Amniotic epithelial cell (primary cell): ENCODE data around the gene PTK6.
A peak's percentile ranks its signal among the peaks of the same experiment; 100 is the strongest.

Experiments used
- DNase-seq: peaks from one replicate; pipeline ENCODE4 v3.0.0-alpha.2; 2010; ENCODE audit warnings: low read depth

PTK6 gene

DNA sequence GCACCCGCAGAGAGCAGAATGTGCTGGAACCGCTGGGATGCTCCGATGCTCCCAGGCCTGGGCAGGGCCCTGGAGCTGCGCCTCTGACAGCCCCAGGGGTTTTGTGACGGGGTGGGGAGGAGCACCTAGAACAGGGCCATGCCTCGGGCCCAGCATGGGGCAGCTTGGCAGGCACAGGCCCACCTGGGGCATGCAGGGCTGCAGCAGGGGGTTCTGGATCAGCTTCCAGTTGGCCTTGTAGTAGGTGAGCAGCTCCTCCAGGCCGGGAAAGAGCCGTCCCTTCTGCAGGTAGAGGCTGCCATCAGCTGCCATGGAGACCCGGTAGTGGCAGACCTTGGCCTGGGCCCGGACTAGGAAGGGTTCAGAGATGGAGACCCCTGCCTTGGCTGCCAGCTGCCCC, 6.0 kb upstream of the PTK6 start:
- DNase-seq = no peak

DNA sequence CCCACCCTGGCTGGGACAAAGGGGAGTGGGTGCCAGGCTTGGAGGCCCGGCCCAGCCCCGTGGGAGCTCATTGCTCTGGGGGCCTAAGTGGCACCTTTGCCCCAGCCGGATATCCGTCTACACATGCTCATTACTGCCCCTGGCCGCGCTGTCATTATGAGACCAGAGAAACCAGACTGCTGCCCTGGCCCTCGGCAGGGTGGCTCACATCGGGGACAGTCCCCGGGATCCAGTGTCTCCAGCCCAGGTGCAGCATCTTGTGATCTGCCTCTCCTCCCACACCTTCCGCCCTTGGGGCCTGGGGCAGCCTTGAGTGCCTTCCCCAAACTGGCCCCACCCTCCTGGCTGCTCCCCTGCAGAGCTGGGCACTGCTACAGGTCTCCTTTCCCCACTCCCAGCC, 5.5 kb upstream of the PTK6 start:
- no peak for DNase-seq

DNA sequence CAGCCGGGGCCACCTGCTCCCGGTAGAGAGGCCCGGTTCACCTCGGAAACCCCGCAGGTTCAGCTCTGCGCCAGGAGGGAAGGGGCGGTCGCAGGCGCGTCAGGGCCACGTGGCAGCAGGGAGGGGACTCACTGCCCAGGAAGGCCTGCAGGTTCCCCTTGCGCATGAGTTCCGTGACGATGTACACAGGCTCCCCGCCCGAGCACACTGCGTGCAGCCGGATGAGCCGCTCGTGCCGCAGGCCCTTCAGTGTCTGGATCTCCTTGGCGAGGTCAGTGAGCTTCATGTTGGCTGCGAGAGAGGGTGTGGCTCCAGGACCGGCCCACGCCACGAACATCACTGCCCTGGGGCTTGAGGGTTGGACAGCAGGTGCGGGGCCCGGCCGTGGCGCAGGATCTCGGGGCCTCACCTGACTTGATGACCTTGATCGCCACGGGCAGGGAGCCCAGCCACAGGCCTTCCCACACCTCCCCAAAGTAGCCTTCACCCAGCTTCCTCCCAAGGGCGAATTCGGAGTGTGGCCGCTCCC, 4.9 kb upstream of the PTK6 start:
- DNase-seq = no peak

- DNase-seq = no peak
Measured at GRCh38 chr20:63541371-63541770, 4.2 kb upstream of the PTK6 start.

GRCh38 chr20:63540417-63541186, 3.4 kb upstream of the PTK6 start:
- DNase-seq = no peak

DNA sequence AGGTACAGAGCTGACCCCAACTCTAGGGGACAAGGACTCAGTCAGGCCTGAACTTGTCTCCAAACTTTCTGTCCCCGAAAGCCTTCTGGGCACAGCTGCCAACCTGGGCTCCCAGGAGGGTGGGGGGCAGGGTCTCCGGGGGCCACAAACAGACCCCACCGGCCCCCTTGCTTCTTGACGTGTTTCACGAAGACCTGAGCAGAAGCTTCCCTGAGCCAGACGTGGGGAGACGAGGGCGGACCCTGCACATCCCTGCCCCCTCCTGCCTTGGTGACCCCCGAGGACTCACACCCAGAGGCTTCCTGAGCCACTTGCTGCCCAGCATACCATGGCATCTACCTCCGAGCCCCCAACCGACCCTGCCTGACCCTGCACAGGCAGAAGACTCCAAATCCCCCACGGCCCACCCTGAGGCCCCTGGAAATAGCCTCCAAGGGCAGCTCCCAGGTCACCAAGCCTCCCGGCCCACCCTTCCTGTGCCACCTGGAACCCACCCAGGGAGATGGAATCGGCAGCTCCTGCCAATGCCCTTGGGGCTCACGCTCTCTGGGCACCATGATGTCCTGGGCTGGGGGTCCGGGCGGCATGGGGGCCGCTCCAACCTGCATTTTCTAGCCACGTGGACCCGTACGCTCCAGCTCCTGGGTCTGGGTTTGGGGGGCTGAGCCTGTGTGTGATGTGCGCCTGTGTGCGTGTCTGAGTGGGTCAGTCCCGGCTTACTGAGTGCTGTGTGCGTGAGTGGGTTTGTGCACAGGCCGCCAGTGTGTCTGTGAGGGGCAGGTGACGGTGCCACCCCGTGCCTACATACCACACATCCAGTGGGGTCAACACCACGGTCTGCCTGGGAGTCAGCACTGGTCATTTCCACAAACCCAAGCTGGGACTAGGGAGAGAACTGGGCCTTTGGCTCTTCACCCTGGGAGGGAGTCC, 2.5 kb upstream of the PTK6 start:
- no peak for DNase-seq

- DNase-seq = no peak
Measured at GRCh38 chr20:63539092-63539430, 1.9 kb upstream of the PTK6 start.

DNA sequence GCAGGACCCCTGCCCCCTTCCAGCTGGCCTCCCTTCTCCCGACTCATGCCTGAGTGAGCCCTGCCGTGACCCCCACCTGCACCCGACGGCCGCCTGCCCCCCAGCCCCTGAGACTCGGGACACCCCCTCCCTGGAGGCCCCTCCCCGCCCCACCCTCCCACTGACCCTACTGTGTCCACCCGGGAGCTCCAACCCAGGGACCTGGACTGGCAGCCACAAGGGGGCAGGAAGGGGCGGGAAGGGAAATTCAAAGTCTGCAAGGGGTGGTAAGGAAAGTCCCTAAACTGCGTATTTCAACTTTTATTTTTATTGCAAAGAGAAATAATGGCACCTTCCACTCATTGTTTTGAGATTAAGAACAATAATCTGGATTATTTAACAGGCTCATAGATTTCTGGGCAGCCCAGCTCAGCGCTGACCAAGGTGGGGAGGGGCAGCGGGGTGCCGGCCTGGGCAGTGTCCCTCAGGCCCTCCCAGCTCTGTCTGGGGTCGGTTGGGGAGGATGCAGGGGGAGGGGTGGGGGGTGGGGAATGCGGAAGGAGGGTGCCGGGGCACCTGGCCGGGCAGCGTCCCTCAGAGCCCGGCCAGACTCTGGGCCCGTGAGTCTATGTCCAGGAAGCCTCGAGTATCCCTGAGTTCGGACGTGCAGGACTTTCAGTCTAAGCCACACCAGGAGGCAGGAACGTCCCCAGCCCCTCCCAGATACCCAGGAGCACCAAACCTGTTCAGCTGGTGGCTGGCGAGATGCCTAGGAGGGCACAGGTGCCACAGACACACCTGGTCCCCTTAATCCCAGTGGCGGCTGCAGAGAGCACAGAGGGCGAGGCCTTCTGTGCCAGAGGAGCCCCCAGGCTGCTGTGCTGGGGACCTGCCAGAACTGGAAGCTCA, 1.3 kb upstream of the PTK6 start:
- DNase-seq = no peak

GRCh38 chr20:63537525-63538203, 488 bp upstream of the PTK6 start:
- DNase-seq = peak; percentile 95

DNA sequence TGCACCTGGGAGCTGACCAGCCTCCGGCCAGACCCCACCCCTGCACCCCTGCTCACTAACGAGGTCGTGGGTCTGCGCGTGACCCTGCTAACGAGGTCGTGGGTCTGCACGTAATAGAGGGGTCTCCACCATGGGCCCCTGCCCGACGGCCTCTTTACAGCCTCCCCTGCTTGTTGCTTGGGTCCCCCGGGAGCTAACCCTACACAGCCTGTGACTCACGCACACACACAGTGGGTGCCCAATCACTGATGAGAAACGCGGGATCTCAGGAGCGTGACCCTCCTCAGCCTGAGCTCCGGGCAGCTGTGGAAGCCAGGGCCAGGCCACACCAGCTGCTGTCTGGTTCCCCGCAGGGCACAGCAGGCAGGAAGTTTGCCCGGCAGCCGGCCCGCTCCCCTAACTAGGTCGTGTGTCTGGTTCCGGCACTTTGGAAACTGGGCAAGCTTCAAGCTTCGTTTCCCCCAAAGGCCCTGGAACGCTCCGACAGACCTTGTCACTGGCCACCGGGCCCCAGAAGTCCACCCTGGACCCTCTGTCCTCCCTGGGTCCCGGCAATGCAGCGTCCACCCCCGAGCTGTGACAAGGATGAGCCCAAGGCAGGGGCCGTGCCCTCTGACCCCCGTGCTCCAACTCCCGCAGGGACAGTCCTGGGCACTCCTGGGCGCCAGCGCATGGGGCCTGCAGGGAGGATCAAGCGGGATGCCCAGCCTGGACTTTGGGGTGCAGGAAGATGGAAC, 767 bp downstream of the PTK6 start:
- peak; percentile 33 for DNase-seq

DNA sequence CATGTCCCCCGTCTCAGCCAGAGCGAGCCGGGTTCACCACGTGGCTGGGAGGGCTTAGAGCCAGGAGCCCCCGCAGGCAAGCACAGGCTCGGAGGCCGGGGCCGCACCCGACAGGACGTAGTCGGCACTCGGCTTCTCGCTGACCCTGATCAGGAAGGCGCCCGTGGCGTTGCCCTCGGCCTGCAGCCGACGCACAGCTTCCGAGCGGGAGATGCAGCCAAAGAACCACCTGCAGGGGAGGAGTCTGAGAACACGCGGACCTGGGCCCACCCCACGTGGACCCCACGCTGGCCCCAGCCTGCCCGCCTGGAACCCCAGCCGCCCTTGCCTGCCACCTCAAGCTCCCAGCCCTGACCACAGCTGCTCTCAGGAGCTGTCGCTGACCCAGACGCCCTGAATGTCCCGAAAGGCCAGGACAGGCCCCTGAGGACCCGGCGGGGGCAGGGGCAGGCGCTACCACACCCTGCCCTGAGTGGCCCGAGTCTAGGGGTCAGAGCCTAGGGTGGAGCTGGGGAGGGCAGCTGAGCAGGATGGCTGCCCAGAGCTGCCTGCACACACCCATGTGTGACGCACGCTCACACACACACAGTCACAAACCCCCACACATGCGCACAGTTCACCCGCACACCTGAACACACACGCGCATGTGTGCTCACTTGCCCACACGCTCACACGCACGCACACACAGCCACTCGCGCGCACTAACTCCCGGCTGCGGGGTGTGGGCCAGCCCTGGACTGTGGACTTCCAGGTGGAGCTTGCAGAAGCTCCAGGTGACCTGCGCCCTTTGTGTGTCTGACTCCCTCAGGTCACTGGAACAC, 2.1 kb downstream of the PTK6 start:
- DNase-seq = no peak

DNA sequence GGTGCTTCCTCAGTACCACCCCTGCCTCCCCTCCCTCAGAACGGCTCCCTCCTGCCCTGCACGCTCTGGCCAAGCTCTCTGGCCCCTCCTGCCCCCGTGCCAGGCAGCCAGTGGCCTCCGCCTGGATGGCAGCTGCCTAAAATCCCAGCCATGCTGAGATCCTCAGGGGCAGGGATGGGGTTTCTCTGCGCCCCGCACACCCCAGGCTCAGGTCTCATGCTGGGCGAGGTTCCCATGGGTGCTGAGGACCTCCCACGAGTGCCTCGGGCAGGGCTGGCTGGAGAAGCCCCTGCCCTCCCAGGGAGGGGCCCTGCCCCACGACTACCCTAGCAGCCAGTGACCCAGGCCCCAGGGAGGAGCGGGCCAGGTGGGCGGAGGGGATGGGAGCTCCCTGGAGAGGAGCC, 2.7 kb downstream of the PTK6 start:
- DNase-seq = no peak

DNA sequence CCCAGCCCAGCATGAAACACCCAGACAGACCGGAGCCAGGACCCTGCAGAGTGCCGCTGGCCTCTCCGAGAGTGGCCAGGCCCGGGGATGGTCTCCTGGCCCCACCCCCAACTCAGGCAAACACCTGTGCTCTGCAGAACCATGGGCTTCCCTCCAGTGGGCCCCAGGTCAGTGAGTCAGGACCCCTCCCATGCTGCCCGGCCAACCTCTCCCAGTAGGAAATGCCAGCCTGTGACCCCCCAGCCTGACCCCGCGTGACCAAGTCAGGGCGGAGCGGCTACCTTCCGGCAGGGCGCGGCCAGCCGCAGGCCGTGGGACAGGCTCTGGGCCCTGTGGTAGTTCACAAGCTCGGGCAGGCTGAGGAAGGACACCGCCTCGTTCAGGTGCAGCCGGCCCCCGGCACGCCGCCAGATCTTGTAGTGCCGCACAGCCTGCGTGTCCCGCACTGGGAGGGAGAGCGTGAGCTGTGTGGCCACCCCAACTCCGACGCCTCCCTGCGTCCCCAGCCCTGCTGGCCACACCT, 3.2 kb downstream of the PTK6 start:
- no peak for DNase-seq

GRCh38 chr20:63533388-63533787, 3.8 kb downstream of the PTK6 start:
- no peak for DNase-seq

DNA sequence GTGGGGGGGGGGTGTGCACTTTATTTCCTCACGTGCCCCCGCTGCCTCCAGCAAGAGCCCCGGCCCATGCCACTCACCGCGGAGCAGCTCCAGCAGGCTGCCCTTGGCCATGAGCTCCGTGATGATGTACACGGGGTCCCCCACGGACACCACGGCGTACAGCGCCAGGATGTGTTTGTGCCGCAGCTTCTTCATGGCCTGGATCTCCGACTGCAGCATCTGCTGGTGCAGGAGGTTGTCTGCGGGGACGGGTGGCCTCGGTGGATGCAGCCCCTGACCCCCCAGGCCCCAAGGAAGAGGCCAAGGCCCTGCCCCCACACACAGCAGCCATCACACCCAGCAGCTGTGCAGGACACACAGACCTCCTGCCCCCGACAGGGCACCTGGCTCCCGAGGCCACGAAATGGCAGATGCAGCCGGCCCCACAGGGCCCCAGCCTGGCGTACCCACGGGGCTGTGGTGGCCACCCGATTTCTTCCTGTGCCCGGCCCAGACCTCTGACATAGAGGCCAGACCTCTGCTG, 4.7 kb downstream of the PTK6 start:
- DNase-seq = no peak

- DNase-seq = no peak
Measured at GRCh38 chr20:63531686-63532448, 5.3 kb downstream of the PTK6 start.

DNA sequence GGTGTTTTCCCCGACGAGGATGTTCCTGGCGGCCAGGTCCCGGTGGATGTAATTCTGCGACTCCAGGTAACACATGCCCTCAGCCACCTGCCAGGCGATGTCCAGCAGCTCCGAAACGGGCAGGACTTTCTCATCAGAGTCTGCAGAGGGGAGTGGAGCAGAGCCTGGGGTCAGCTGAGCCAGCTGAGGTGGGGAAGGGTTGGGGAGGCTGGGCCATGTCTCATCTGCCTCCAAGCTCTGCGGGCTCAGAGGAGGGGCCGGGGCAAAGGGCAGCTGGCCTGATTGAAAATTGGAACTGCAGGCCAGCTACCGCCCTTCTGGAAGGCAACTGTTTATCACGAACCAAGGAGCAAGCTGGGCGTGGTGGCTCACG, 6.4 kb downstream of the PTK6 start:
- no peak for DNase-seq

DNA sequence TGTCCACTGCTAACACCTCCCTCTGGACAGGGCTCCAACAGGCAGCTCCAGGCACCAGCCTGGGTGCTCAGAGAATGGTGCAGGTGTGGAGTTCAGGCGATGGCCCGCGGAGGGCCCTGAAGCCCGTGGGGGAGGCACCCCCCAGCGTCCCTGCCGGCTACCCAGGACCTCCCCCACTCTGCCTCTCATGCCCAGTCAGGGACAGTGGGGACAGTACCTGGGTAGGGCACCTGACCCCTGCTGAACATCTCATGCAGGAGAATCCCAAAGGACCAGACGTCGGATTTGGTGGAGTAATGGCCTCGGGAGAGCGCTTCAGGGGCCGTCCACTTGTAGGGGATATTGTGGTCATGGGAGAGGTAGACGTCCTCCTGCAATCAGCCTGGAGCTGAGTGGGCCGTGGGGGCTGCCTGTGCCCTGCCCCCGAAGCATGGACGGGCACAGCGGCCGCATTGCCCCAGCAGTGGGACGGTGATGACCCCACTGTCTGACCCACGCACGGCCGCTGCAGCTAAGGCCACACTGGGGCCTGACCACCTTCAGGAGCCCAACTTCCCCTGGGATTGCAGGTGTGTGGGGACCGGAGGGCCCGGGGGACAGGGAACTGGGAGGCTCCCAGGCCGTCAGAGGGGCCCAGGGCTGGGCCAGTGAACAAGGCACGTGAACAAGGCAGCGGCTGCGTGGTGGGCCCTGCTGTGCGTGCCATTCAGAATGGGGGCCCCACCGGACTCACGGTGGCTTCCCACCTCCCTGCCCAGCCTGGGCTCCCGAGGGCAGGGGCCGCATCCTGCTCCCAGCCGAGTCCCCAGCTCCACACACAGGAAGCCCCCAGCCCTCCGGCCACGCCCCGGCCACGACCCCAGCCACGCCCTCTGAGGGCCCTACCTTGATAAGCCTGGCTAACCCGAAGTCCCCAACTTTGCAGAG, 7.1 kb downstream of the PTK6 start:
- no peak for DNase-seq
